ENCODE data around the gene POU6F2. TPM values are rescaled to one million over a fixed set of nuclear protein-coding genes. Genes with fewer than 3 reads are reported as not detected.
A peak's percentile ranks its signal among the peaks of the same experiment; 100 is the strongest.

Gene POU6F2
- total RNA-seq: 0.13 TPM in 1 of 2 replicates, not detected in the other

DNA sequence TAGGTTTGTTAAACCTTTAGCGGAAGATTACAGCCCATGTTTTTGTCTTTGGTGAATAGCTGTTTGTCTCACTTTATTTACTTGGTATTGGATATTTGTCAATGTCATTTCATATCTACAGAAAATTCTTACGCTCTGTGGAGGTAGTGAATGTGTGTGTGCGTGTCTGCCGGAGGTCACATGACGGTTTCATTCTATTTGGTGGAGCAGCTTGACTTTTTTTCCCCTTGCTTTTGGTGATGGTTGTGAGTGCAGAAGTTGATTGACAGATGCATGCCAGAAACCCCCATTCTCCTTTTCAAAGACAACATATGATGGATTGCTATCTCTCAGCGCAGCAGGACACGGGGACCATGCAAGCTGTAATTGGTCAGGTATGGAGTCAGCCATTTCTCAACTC is at the start of gene POU6F2:
TSS of gene POU6F2 (plus strand) at position 225 of the 400 bp plus-strand sequence. CDS start at position 270, 45 bp downstream.
- DNase-seq (ENCODE audit: low read depth): no peak
- TF ChIP-seq CTCF (IDR thresholded peaks at IDR 0.05; ENCODE audit: insufficient read depth, low read length, severe bottlenecking): no peak
- H3K4me3 ChIP-seq (ENCODE audit: low read depth, low read length): no peak within 1 kb of the TSS
- peaks cover 5% of the 10 kb centered on the region for H3K27me3 ChIP-seq (ENCODE audit: control insufficient read depth, insufficient read depth, low read length)
- peak; percentile 7 for FAIRE-seq
- H3K36me3 ChIP-seq (ENCODE audit: control insufficient read depth, insufficient read depth, low read length): no peaks in the 10 kb centered on the region

GRCh38 chr7:38928506-38928905 is 49.2 kb upstream of the POU6F2 start:
- no peak for FAIRE-seq
- TF ChIP-seq CTCF (IDR thresholded peaks at IDR 0.05; ENCODE audit: insufficient read depth, low read length, severe bottlenecking): no peak
- Histone ChIP-seq H3K36me3 (ENCODE audit: control insufficient read depth, insufficient read depth, low read length) (no peaks in the 10 kb centered on the region), H3K27me3 (ENCODE audit: control insufficient read depth, insufficient read depth, low read length) (no peaks in the 10 kb centered on the region), H3K4me3 (ENCODE audit: low read depth, low read length) (no peak overlapping the region)
- DNase-seq (ENCODE audit: low read depth): no peak

GRCh38 chr7:38929460-38930171 is 48.1 kb upstream of the POU6F2 start:
- no peaks in the 10 kb centered on the region for H3K36me3 ChIP-seq (ENCODE audit: control insufficient read depth, insufficient read depth, low read length)
- H3K4me3 ChIP-seq (ENCODE audit: low read depth, low read length): no peak overlapping the region
- no peak for DNase-seq (ENCODE audit: low read depth)
- no peak for TF ChIP-seq CTCF (IDR thresholded peaks at IDR 0.05; ENCODE audit: insufficient read depth, low read length, severe bottlenecking)
- no peaks in the 10 kb centered on the region for H3K27me3 ChIP-seq (ENCODE audit: control insufficient read depth, insufficient read depth, low read length)
- peak; percentile 55 for FAIRE-seq

- Histone ChIP-seq H3K4me3 (ENCODE audit: low read depth, low read length) (no peak overlapping the region), H3K36me3 (ENCODE audit: control insufficient read depth, insufficient read depth, low read length) (no peaks in the 10 kb centered on the region), H3K27me3 (ENCODE audit: control insufficient read depth, insufficient read depth, low read length) (no peaks in the 10 kb centered on the region)
- FAIRE-seq: no peak
- no peak for DNase-seq (ENCODE audit: low read depth)
- peak; percentile 78 for TF ChIP-seq CTCF (IDR thresholded peaks at IDR 0.05; ENCODE audit: insufficient read depth, low read length, severe bottlenecking)
Observed at GRCh38 chr7:38932509-38933168, 45.1 kb upstream of the POU6F2 start.

DNA sequence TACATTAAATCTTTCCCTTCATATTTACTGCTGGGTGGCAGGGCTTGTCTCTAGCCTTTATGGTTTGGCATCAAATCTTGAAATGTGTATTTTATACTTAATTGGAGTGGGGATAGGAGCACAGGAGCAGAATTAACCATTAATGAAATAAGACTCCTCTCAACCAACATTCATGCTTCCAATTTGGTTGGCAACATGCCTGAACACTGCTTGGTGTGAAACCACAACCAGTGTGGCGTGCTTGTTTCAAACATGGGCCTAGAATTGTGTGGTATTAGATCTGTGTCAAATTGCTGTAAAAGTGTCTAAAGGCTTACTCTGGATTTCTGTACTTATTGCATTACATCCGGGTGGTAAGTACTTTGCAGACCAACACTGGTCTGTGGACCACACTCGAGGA is 43.7 kb upstream of the POU6F2 start:
- TF ChIP-seq CTCF (IDR thresholded peaks at IDR 0.05; ENCODE audit: insufficient read depth, low read length, severe bottlenecking): no peak
- Histone ChIP-seq H3K27me3 (ENCODE audit: control insufficient read depth, insufficient read depth, low read length) (no peaks in the 10 kb centered on the region), H3K4me3 (ENCODE audit: low read depth, low read length) (no peak overlapping the region), H3K36me3 (ENCODE audit: control insufficient read depth, insufficient read depth, low read length) (no peaks in the 10 kb centered on the region)
- no peak for FAIRE-seq
- no peak for DNase-seq (ENCODE audit: low read depth)

All from bronchial epithelial cell (primary cell).